T-helper 1 cell (primary cell): ENCODE results near the gene OCLN.
"Not testable (repeated sequence)": the region's sequence is repeated elsewhere in the genome, so short reads cannot be mapped to it uniquely, and the experiment has no call there.

Experiments used
- DNase-seq, 5 donors: peaks; one replicate each; pipeline ENCODE4 v3.0.0-alpha.2; 2012 to 2020

OCLN gene

GRCh38 chr5:69530561-69531405 lies 38.2 kb downstream of the OCLN start:
- DNase-seq = no peak

GRCh38 chr5:69531406-69531801 lies 38.8 kb downstream of the OCLN start:
- no peak for DNase-seq

GRCh38 chr5:69537911-69538310 lies 45.3 kb downstream of the OCLN start:
- DNase-seq = not testable (repeated sequence)

- not testable (repeated sequence) for DNase-seq
These were observed 46.1 kb downstream of the OCLN start for GRCh38 chr5:69538735-69539134.

GRCh38 chr5:69541347-69541746 lies 48.8 kb downstream of the OCLN start:
- DNase-seq = not testable (repeated sequence)

- not testable (repeated sequence) for DNase-seq
These were observed 50.4 kb downstream of the OCLN start for GRCh38 chr5:69542838-69543618.

- DNase-seq = not testable (repeated sequence)
These were observed 52.0 kb downstream of the OCLN start for GRCh38 chr5:69544602-69545001.

- peak; percentile 45 to 78 (median 64) for DNase-seq
These were observed 67.3 kb downstream of the OCLN start, which contains the start of gene GTF2H2C for GRCh38 chr5:69559908-69560330. GTF2H2C (plus strand) TSS chr5:69560191; CDS start chr5:69565133, 4,942 bp downstream.

GRCh38 chr5:69560587-69561431 lies 68.2 kb downstream of the OCLN start:
- not testable (repeated sequence) for DNase-seq

- DNase-seq = not testable (repeated sequence)
These were observed 73.6 kb downstream of the OCLN start for GRCh38 chr5:69566172-69566571.

GRCh38 chr5:69568072-69568471 lies 75.5 kb downstream of the OCLN start:
- not testable (repeated sequence) for DNase-seq

GRCh38 chr5:69583356-69583755 lies 90.8 kb downstream of the OCLN start:
- DNase-seq = not testable (repeated sequence)

- DNase-seq = not testable (repeated sequence)
These were observed 103.7 kb downstream of the OCLN start for GRCh38 chr5:69596114-69596840.

- not testable (repeated sequence) for DNase-seq
These were observed 109.4 kb downstream of the OCLN start for GRCh38 chr5:69601947-69602346.

- not testable (repeated sequence) for DNase-seq
These were observed 114.2 kb downstream of the OCLN start for GRCh38 chr5:69606839-69607238.
